ENCODE data around the gene ATP6V0A1. TPM values are rescaled to one million over a fixed set of nuclear protein-coding genes. Genes with fewer than 3 reads are reported as not detected.
"Not testable (repeated sequence)": the region's sequence is repeated elsewhere in the genome, so short reads cannot be mapped to it uniquely, and the experiment has no call there.

ATP6V0A1 gene
- total and polyA plus RNA-seq, 4 experiments from 2014 or later, result 3.9 to 15.9 (median 9.7) TPM

- H3K4me3 ChIP-seq (ENCODE audit: low read length in 2 of 2), result no peak overlapping the region
- ChIA-PET CTCF (ENCODE audit: partially characterized antibody) (interaction anchor here (0.6 to 4.0 kb wide), 7 partner anchors 15 to 81 kb away, joined by 3 to 36 read pairs (median 4); no protein-coding TSS in a partner anchor), POLR2A (ENCODE audit: partially characterized antibody) (no interaction called here)
- no peaks in the 10 kb centered on the region for H3K36me3 ChIP-seq (ENCODE audit: insufficient read depth, low read length)
- no peaks in the 10 kb centered on the region for H3K9me3 ChIP-seq (ENCODE audit: control insufficient read depth in 1 of 2, low read length in 2 of 2)
- Mint-ChIP-seq H3K9me3 (no peaks in the 10 kb centered on the region), H3K27ac (no peak overlapping the region), H3K27me3 (peaks cover 3 to 5% of the 10 kb centered on the region in 2 donors), H3K4me3 (no peak overlapping the region), H3K36me3 (no peaks in the 10 kb centered on the region), H3K4me1 (peaks cover 5 to 15% (median 10%) of the 10 kb centered on the region in 4 donors)
- intact Hi-C loops (cut with micrococcal nuclease), result loop anchor here (1.0 kb wide), 2 partner anchors 17 to 78 kb away; no protein-coding TSS in a partner anchor
- no peak overlapping the region for H3K27ac ChIP-seq (ENCODE audit: low read depth, low read length)
- peak in 2 of 5 donors; percentile 34 to 38 for DNase-seq
- H3K27me3 ChIP-seq (ENCODE audit: insufficient read depth, low read length), result no peaks in the 10 kb centered on the region
- peaks cover 9% of the 10 kb centered on the region for H3K4me1 ChIP-seq (ENCODE audit: insufficient read depth, low read length)
Observed at GRCh38 chr17:42438600-42439567, 19.8 kb upstream of the ATP6V0A1 start.

- Histone ChIP-seq H3K9me3 (ENCODE audit: control insufficient read depth in 1 of 2, low read length in 2 of 2) (no peaks in the 10 kb centered on the region), H3K27ac (ENCODE audit: low read depth, low read length) (no peak overlapping the region), H3K27me3 (ENCODE audit: insufficient read depth, low read length) (no peaks in the 10 kb centered on the region), H3K36me3 (ENCODE audit: insufficient read depth, low read length) (no peaks in the 10 kb centered on the region), H3K4me3 (ENCODE audit: low read length in 2 of 2) (no peak overlapping the region), H3K4me1 (ENCODE audit: insufficient read depth, low read length) (peaks cover 9% of the 10 kb centered on the region)
- H3K4me3 Mint-ChIP-seq, result peak overlapping the region in 3 of 8 donors; percentile 24 to 51 (median 33)
- DNase-seq, result peak in 1 of 5 donors; percentile 19
- intact Hi-C loops (cut with micrococcal nuclease), result no loop called here
- H3K27ac Mint-ChIP-seq, result no peak overlapping the region
- ChIA-PET POLR2A (ENCODE audit: partially characterized antibody) (interaction anchor here (0.6 to 1.3 kb wide), 5 partner anchors 16 to 220 kb away, joined by 3 read pairs; partner anchors contain the start of gene MLX), CTCF (ENCODE audit: partially characterized antibody) (interaction anchor here (0.7 to 4.0 kb wide), 10 partner anchors 9 to 136 kb away, joined by 3 to 36 read pairs (median 4); partner anchors contain the start of gene PSMC3IP)
- no peaks in the 10 kb centered on the region for H3K9me3 Mint-ChIP-seq
- no peaks in the 10 kb centered on the region for H3K36me3 Mint-ChIP-seq
- peaks cover 5 to 15% (median 9%) of the 10 kb centered on the region in 4 donors for H3K4me1 Mint-ChIP-seq
- H3K27me3 Mint-ChIP-seq, result peaks cover 2 to 8% of the 10 kb centered on the region in 2 donors
Observed at GRCh38 chr17:42441371-42442195, 17.1 kb upstream of the ATP6V0A1 start.

GRCh38 chr17:42442196-42442565, 16.5 kb upstream of the ATP6V0A1 start:
- H3K9me3 ChIP-seq (ENCODE audit: control insufficient read depth in 1 of 2, low read length in 2 of 2), result no peaks in the 10 kb centered on the region
- ChIA-PET CTCF (ENCODE audit: partially characterized antibody) (interaction anchor here (0.7 to 4.0 kb wide), 5 partner anchors 9 to 85 kb away, joined by 3 to 36 read pairs (median 4); no protein-coding TSS in a partner anchor), POLR2A (ENCODE audit: partially characterized antibody) (interaction anchor here (0.6 to 1.1 kb wide), 4 partner anchors 15 to 220 kb away, joined by 3 read pairs; no protein-coding TSS in a partner anchor)
- H3K27ac ChIP-seq (ENCODE audit: low read depth, low read length), result no peak overlapping the region
- no peaks in the 10 kb centered on the region for H3K36me3 ChIP-seq (ENCODE audit: insufficient read depth, low read length)
- intact Hi-C loops (cut with micrococcal nuclease), result no loop called here
- no peak overlapping the region for H3K4me3 ChIP-seq (ENCODE audit: low read length in 2 of 2)
- H3K27ac Mint-ChIP-seq, result peak overlapping the region in 1 of 7 donors; percentile 80
- H3K36me3 Mint-ChIP-seq, result no peaks in the 10 kb centered on the region
- H3K27me3 Mint-ChIP-seq, result peaks cover 2 to 8% of the 10 kb centered on the region in 2 donors
- H3K4me1 Mint-ChIP-seq, result peaks cover 5 to 15% (median 9%) of the 10 kb centered on the region in 4 donors
- no peak for DNase-seq
- H3K9me3 Mint-ChIP-seq, result no peaks in the 10 kb centered on the region
- no peaks in the 10 kb centered on the region for H3K27me3 ChIP-seq (ENCODE audit: insufficient read depth, low read length)
- H3K4me1 ChIP-seq (ENCODE audit: insufficient read depth, low read length), result peaks cover 9% of the 10 kb centered on the region
- peak overlapping the region in 3 of 8 donors; percentile 24 to 51 (median 33) for H3K4me3 Mint-ChIP-seq

GRCh38 chr17:42449176-42449575, 9.5 kb upstream of the ATP6V0A1 start:
- H3K4me3 ChIP-seq (ENCODE audit: low read length in 2 of 2); H3K4me3 Mint-ChIP-seq; H3K36me3 Mint-ChIP-seq; H3K27me3 Mint-ChIP-seq; H3K9me3 ChIP-seq (ENCODE audit: control insufficient read depth in 1 of 2, low read length in 2 of 2); H3K27ac ChIP-seq (ENCODE audit: low read depth, low read length); CTCF ChIA-PET (ENCODE audit: partially characterized antibody); POLR2A ChIA-PET (ENCODE audit: partially characterized antibody); DNase-seq; H3K27me3 ChIP-seq (ENCODE audit: insufficient read depth, low read length); H3K36me3 ChIP-seq (ENCODE audit: insufficient read depth, low read length); H3K4me1 ChIP-seq (ENCODE audit: insufficient read depth, low read length); H3K4me1 Mint-ChIP-seq; H3K9me3 Mint-ChIP-seq; intact Hi-C loops (cut with micrococcal nuclease); H3K27ac Mint-ChIP-seq: not testable (repeated sequence)

GRCh38 chr17:42449838-42450237, 8.8 kb upstream of the ATP6V0A1 start:
- H3K4me3 ChIP-seq (ENCODE audit: low read length in 2 of 2); DNase-seq; H3K27me3 Mint-ChIP-seq; H3K4me1 Mint-ChIP-seq; H3K27ac Mint-ChIP-seq; H3K27me3 ChIP-seq (ENCODE audit: insufficient read depth, low read length); H3K9me3 Mint-ChIP-seq; H3K4me3 Mint-ChIP-seq; H3K36me3 ChIP-seq (ENCODE audit: insufficient read depth, low read length); H3K36me3 Mint-ChIP-seq; intact Hi-C loops (cut with micrococcal nuclease); POLR2A ChIA-PET (ENCODE audit: partially characterized antibody); CTCF ChIA-PET (ENCODE audit: partially characterized antibody); H3K9me3 ChIP-seq (ENCODE audit: control insufficient read depth in 1 of 2, low read length in 2 of 2); H3K4me1 ChIP-seq (ENCODE audit: insufficient read depth, low read length); H3K27ac ChIP-seq (ENCODE audit: low read depth, low read length): not testable (repeated sequence)

GRCh38 chr17:42451270-42451669, 7.4 kb upstream of the ATP6V0A1 start:
- H3K36me3 Mint-ChIP-seq; H3K27me3 ChIP-seq (ENCODE audit: insufficient read depth, low read length); H3K27me3 Mint-ChIP-seq; DNase-seq; H3K4me3 Mint-ChIP-seq; H3K9me3 Mint-ChIP-seq; intact Hi-C loops (cut with micrococcal nuclease); H3K4me3 ChIP-seq (ENCODE audit: low read length in 2 of 2); H3K4me1 ChIP-seq (ENCODE audit: insufficient read depth, low read length); H3K27ac ChIP-seq (ENCODE audit: low read depth, low read length); H3K4me1 Mint-ChIP-seq; H3K9me3 ChIP-seq (ENCODE audit: control insufficient read depth in 1 of 2, low read length in 2 of 2); POLR2A ChIA-PET (ENCODE audit: partially characterized antibody); H3K27ac Mint-ChIP-seq; H3K36me3 ChIP-seq (ENCODE audit: insufficient read depth, low read length): not testable (repeated sequence)
- CTCF ChIA-PET (ENCODE audit: partially characterized antibody), result interaction anchor here (1.2 kb wide), 1 partner anchor 11 kb away, joined by 5 read pairs; no protein-coding TSS in a partner anchor

GRCh38 chr17:42453439-42453838, 5.2 kb upstream of the ATP6V0A1 start:
- H3K4me1 ChIP-seq (ENCODE audit: insufficient read depth, low read length), result peaks cover 27% of the 10 kb centered on the region
- POLR2A ChIA-PET (ENCODE audit: partially characterized antibody), result no interaction called here
- H3K4me3 ChIP-seq (ENCODE audit: low read length in 2 of 2), result no peak overlapping the region

More at GRCh38 chr17:42453439-42453838, 5.2 kb upstream of the ATP6V0A1 start:
- no peaks in the 10 kb centered on the region for H3K36me3 Mint-ChIP-seq
- H3K9me3 ChIP-seq (ENCODE audit: control insufficient read depth in 1 of 2, low read length in 2 of 2), result no peaks in the 10 kb centered on the region
- H3K4me1 Mint-ChIP-seq, result peaks cover 17 to 22% (median 20%) of the 10 kb centered on the region in 4 donors
- H3K27me3 ChIP-seq (ENCODE audit: insufficient read depth, low read length), result no peaks in the 10 kb centered on the region
- H3K27ac Mint-ChIP-seq, result no peak overlapping the region
- no peaks in the 10 kb centered on the region for H3K36me3 ChIP-seq (ENCODE audit: insufficient read depth, low read length)
- H3K4me3 Mint-ChIP-seq, result no peak overlapping the region
- H3K27ac ChIP-seq (ENCODE audit: low read depth, low read length), result no peak overlapping the region
- H3K9me3 Mint-ChIP-seq, result no peaks in the 10 kb centered on the region
- no peaks in the 10 kb centered on the region for H3K27me3 Mint-ChIP-seq
- intact Hi-C loops (cut with micrococcal nuclease), result no loop called here
- no peak for DNase-seq
- CTCF ChIA-PET (ENCODE audit: partially characterized antibody), result no interaction called here

Measured in CD4-positive, alpha-beta memory T cell (primary cell).